Muscle of arm (tissue), 12 donors: ENCODE measurements around the gene KCNG1. TPM values are rescaled to one million over a fixed set of nuclear protein-coding genes. Genes with fewer than 3 reads are reported as not detected.

ENCODE experiments used
- DNase-seq: peaks from one replicate; pipeline ENCODE4 v3.0.0-alpha.2; 2013
- polyA plus RNA-seq, 12 donors: library from polyadenylated mRNA; unstranded; fragments of 120-200 nt; gene quantifications; one replicate each; pipeline ENCODE4 v1.2.1, GENCODE V29; 2013; ENCODE audit not compliant: insufficient read length in 12 of 12

The KCNG1 gene
- polyA plus RNA-seq, 12 donors = 0.21 to 7.1 (median 0.43) TPM; not detected in 3

GRCh38 chr20:51014797-51015722 lies 7.8 kb downstream of the KCNG1 start:
- peak; percentile 24 for DNase-seq

GRCh38 chr20:51013577-51014330 lies 9.2 kb downstream of the KCNG1 start:
- DNase-seq = no peak

GRCh38 chr20:51012357-51012756 lies 10.6 kb downstream of the KCNG1 start:
- no peak for DNase-seq

GRCh38 chr20:51011479-51011878 lies 11.4 kb downstream of the KCNG1 start:
- no peak for DNase-seq

- DNase-seq = no peak
These were observed 12.0 kb downstream of the KCNG1 start for GRCh38 chr20:51010932-51011331.

GRCh38 chr20:51010043-51010365 lies 12.9 kb downstream of the KCNG1 start:
- DNase-seq = no peak

GRCh38 chr20:51009303-51010042 lies 13.4 kb downstream of the KCNG1 start:
- no peak for DNase-seq

- DNase-seq = no peak
These were observed 14.2 kb downstream of the KCNG1 start for GRCh38 chr20:51008718-51009117.

GRCh38 chr20:51005214-51005613 lies 17.7 kb downstream of the KCNG1 start:
- no peak for DNase-seq

- DNase-seq = no peak
These were observed 18.1 kb downstream of the KCNG1 start for GRCh38 chr20:51004781-51005180.

- no peak for DNase-seq
These were observed 18.6 kb downstream of the KCNG1 start for GRCh38 chr20:51004305-51004727.

- DNase-seq = no peak
These were observed 19.2 kb downstream of the KCNG1 start for GRCh38 chr20:51003753-51004152.

GRCh38 chr20:51002633-51003032 lies 20.3 kb downstream of the KCNG1 start:
- DNase-seq = no peak

- DNase-seq = no peak
These were observed 21.3 kb downstream of the KCNG1 start for GRCh38 chr20:51001430-51002265.

- DNase-seq = no peak
These were observed 23.6 kb downstream of the KCNG1 start for GRCh38 chr20:50999355-50999754.

GRCh38 chr20:50996901-50997865 lies 25.7 kb downstream of the KCNG1 start:
- no peak for DNase-seq

GRCh38 chr20:50995506-50995905 lies 27.4 kb downstream of the KCNG1 start:
- no peak for DNase-seq

GRCh38 chr20:50993876-50994275 lies 29.0 kb downstream of the KCNG1 start:
- no peak for DNase-seq

- DNase-seq = no peak
These were observed 30.0 kb downstream of the KCNG1 start for GRCh38 chr20:50992733-50993457.
